A673 (cell line): ENCODE results near the gene COBLL1. TPM values are rescaled to one million over a fixed set of nuclear protein-coding genes. Genes with fewer than 3 reads are reported as not detected.

ENCODE experiments used
- BruUV-seq: library from RNA; stranded (reverse); fragments of 400-500 nt; replicated peaks from 2 replicates; lab custom pipeline; 2021; lab: Mats Ljungman, UMichigan
- CTCF ChIA-PET: fragments of 300-600 bp; sonication (Branson Sonifier 250); formaldehyde crosslinking; loops from one replicate; lab custom pipeline; 2022; ENCODE audit warnings: antibody characterized with exemption; lab: Charles Lee
- POLR2A ChIA-PET: fragments of 300-600 bp; sonication (Branson Sonifier 250); formaldehyde crosslinking; loops from one replicate; lab custom pipeline; 2022; ENCODE audit warnings: antibody characterized with exemption; ENCODE audit not compliant: low non-redundant PET; lab: Charles Lee
- DNase-seq: peaks from one replicate; pipeline ENCODE4 v3.0.0-alpha.2; 2015; ENCODE audit warnings: low spot score
- H3K27ac ChIP-seq: fragments of 200-600 bp; sonication (generic); 2 replicates; pipeline ENCODE4 v1.5.1; 2016; ENCODE audit warnings: mixed run types, low read depth, mild to moderate bottlenecking, mixed read lengths, antibody characterized with exemption, low read length; ENCODE audit not compliant: poor library complexity, severe bottlenecking
- H3K27me3 ChIP-seq: fragments of 200-600 bp; sonication (generic); replicated peaks from 2 replicates; pipeline ENCODE4 v1.6.1; 2017; ENCODE audit warnings: mixed run types, low read depth, mild to moderate bottlenecking, mixed read lengths, antibody characterized with exemption, low read length; ENCODE audit not compliant: insufficient read depth, poor library complexity
- H3K36me3 ChIP-seq: fragments of 200-600 bp; sonication (generic); 2 replicates; pipeline ENCODE4 v1.6.1; 2016; ENCODE audit warnings: mixed run types, mild to moderate bottlenecking, mixed read lengths, antibody characterized with exemption, low read length; ENCODE audit not compliant: insufficient read depth, poor library complexity, severe bottlenecking
- H3K4me1 ChIP-seq: fragments of 200-600 bp; sonication (generic); 2 replicates; pipeline ENCODE4 v1.6.1; 2017; ENCODE audit warnings: mixed run types, mild to moderate bottlenecking, mixed read lengths, antibody characterized with exemption, low read length; ENCODE audit not compliant: insufficient read depth, poor library complexity, severe bottlenecking
- H3K4me3 ChIP-seq: fragments of 200-600 bp; sonication (generic); 2 replicates; pipeline ENCODE4 v1.5.1; 2016; ENCODE audit warnings: low read depth, mixed run types, mild to moderate bottlenecking, mixed read lengths, low read length; ENCODE audit not compliant: poor library complexity, severe bottlenecking
- H3K9me3 ChIP-seq: fragments of 200-600 bp; sonication (generic); 2 replicates; pipeline ENCODE4 v1.6.1; 2016; ENCODE audit warnings: mixed run types, low read depth, mild to moderate bottlenecking, mixed read lengths, antibody characterized with exemption, low read length; ENCODE audit not compliant: poor library complexity, severe bottlenecking
- CTCF ChIP-seq: fragments of 300-800, 200-600 bp; sonication (generic); conservative IDR thresholded peaks from 2 replicates; pipeline ENCODE4 v1.5.1; 2017; ENCODE audit warnings: low read depth, mild to moderate bottlenecking, antibody characterized with exemption, low read length, moderate library complexity, mixed read lengths
- EZH2 ChIP-seq: fragments of 200-600 bp; sonication (generic); IDR thresholded peaks from 2 replicates; pipeline ENCODE4 v1.6.1; 2017; ENCODE audit warnings: borderline replicate concordance, low read depth, mild to moderate bottlenecking, mixed read lengths, antibody characterized with exemption, low read length; ENCODE audit not compliant: poor library complexity, severe bottlenecking
- intact Hi-C: fragments of 100-400 bp; cut with micrococcal nuclease; formaldehyde crosslinking; loops from one replicate; pipeline ENCODE4 v1.10.0; 2022; ENCODE audit not compliant: unreplicated experiment
- total RNA-seq: library from RNA; stranded (reverse); gene quantifications from 2 replicates; pipeline ENCODE4 v1.2.3, GENCODE V29; 2021

COBLL1 gene
- total RNA-seq, 1 experiment from 2014 or later = 6.6 TPM

- CTCF ChIA-PET = no interaction called here
- POLR2A ChIA-PET = no interaction called here
- H3K4me3 ChIP-seq = no peak overlapping the region
- DNase-seq = no peak
- H3K27ac ChIP-seq = no peak overlapping the region
- H3K36me3 ChIP-seq = peaks cover 3% of the 10 kb centered on the region
- BruUV-seq = no TSS peak
- peaks cover 5% of the 10 kb centered on the region for H3K9me3 ChIP-seq
- no peaks in the 10 kb centered on the region for H3K27me3 ChIP-seq
- TF ChIP-seq EZH2 = no peak
- no peak for TF ChIP-seq CTCF
- intact Hi-C loops = no loop called here
- H3K4me1 ChIP-seq = no peaks in the 10 kb centered on the region
Observed at GRCh38 chr2:164678631-164679149, 162.9 kb downstream of the COBLL1 start.

GRCh38 chr2:164677733-164678132, 163.9 kb downstream of the COBLL1 start:
- H3K27me3 ChIP-seq = no peaks in the 10 kb centered on the region
- no peak overlapping the region for H3K4me3 ChIP-seq
- intact Hi-C loops = no loop called here
- no peak overlapping the region for H3K27ac ChIP-seq
- H3K4me1 ChIP-seq = no peaks in the 10 kb centered on the region
- peaks cover 5% of the 10 kb centered on the region for H3K9me3 ChIP-seq
- peaks cover 3% of the 10 kb centered on the region for H3K36me3 ChIP-seq
- DNase-seq = no peak
- POLR2A ChIA-PET = no interaction called here
- BruUV-seq = no TSS peak
- TF ChIP-seq CTCF = no peak
- TF ChIP-seq EZH2 = no peak
- CTCF ChIA-PET = no interaction called here

- CTCF ChIA-PET = no interaction called here
- no peak overlapping the region for H3K4me3 ChIP-seq
Observed at GRCh38 chr2:164677271-164677670, 164.4 kb downstream of the COBLL1 start.

More at GRCh38 chr2:164677271-164677670, 164.4 kb downstream of the COBLL1 start:
- peaks cover 5% of the 10 kb centered on the region for H3K9me3 ChIP-seq
- no peaks in the 10 kb centered on the region for H3K27me3 ChIP-seq
- intact Hi-C loops = no loop called here
- peaks cover 3% of the 10 kb centered on the region for H3K36me3 ChIP-seq
- BruUV-seq = no TSS peak
- no peak overlapping the region for H3K27ac ChIP-seq
- TF ChIP-seq CTCF (no peak), EZH2 (no peak)
- H3K4me1 ChIP-seq = no peaks in the 10 kb centered on the region
- DNase-seq = no peak
- POLR2A ChIA-PET = no interaction called here
